ENCODE data around the gene RENBP.

- TF ChIP-seq, protein P1, sequence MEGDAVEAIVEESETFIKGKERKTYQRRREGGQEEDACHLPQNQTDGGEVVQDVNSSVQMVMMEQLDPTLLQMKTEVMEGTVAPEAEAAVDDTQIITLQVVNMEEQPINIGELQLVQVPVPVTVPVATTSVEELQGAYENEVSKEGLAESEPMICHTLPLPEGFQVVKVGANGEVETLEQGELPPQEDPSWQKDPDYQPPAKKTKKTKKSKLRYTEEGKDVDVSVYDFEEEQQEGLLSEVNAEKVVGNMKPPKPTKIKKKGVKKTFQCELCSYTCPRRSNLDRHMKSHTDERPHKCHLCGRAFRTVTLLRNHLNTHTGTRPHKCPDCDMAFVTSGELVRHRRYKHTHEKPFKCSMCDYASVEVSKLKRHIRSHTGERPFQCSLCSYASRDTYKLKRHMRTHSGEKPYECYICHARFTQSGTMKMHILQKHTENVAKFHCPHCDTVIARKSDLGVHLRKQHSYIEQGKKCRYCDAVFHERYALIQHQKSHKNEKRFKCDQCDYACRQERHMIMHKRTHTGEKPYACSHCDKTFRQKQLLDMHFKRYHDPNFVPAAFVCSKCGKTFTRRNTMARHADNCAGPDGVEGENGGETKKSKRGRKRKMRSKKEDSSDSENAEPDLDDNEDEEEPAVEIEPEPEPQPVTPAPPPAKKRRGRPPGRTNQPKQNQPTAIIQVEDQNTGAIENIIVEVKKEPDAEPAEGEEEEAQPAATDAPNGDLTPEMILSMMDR (IDR thresholded peaks at IDR 0.05) = no peak
- no peak for TF ChIP-seq POLR2A (IDR thresholded peaks at IDR 0.05)
- no peak for TF ChIP-seq EP300 (IDR thresholded peaks at IDR 0.05)
These were observed 8.1 kb upstream of the RENBP start for GRCh38 chrX:153952373-153953026.
